NCI-H2029 (cell line): Measurements from ENCODE around the gene LSM14B.

ENCODE experiments used
- DNase-seq: peaks from one replicate; lab custom pipeline; 2025; lab: John Stamatoyannopoulos, UW

The LSM14B gene

GRCh38 chr20:62183426-62184142 is 61.3 kb downstream of the LSM14B start:
- no peak for DNase-seq
